HCT116 (cell line): ENCODE results near the gene CCDC39. TPM values are rescaled to one million over a fixed set of nuclear protein-coding genes. Genes with fewer than 3 reads are reported as not detected.
"Not testable (repeated sequence)": the region's sequence is repeated elsewhere in the genome, so short reads cannot be mapped to it uniquely, and the experiment has no call there.

ENCODE experiments used
- ATAC-seq: fragments of 200-7000 bp; cut with Tn5 transposase; 2 replicates; pipeline ENCODE4 v1.9.1; 2020; ENCODE audit warnings: mild to moderate bottlenecking, moderate library complexity
- BruUV-seq: library from RNA; stranded (reverse); fragments of 400-500 nt; replicated peaks from 2 replicates; lab custom pipeline; 2021; lab: Mats Ljungman, UMichigan
- CTCF ChIA-PET: fragments of 300-600 bp; sonication (Branson Sonifier 250); formaldehyde crosslinking; loops from one replicate; lab custom pipeline; 2021; ENCODE audit warnings: antibody characterized with exemption; lab: Charles Lee
- POLR2A ChIA-PET: fragments of 300-600, 350-600 bp; sonication (Branson Sonifier 250); formaldehyde crosslinking; loops from one replicate; lab custom pipeline; 2021; ENCODE audit warnings: antibody characterized with exemption; lab: Charles Lee
- RAD21 ChIA-PET, 2 experiments: fragments of 300-600 bp; sonication (Branson Sonifier 250); formaldehyde crosslinking; loops; one replicate each; lab custom pipeline; 2023; ENCODE audit warnings: low total read pairs in 2 of 2; ENCODE audit not compliant: uncharacterized antibody in 2 of 2, unreplicated experiment in 2 of 2, low non-redundant PET in 1 of 2; lab: Charles Lee
- DNase-seq: peaks from one replicate; pipeline ENCODE4 v3.0.0-alpha.2; 2010; ENCODE audit warnings: low read depth, low spot score
- H2AFZ ChIP-seq: fragments of 200-600 bp; shearing (Covaris generic), sonication (generic); 2 replicates; pipeline ENCODE4 v1.6.1; 2017; ENCODE audit warnings: low read depth, mixed run types, mixed read lengths, antibody characterized with exemption, low read length; ENCODE audit not compliant: poor library complexity, severe bottlenecking
- H3K27ac ChIP-seq: 2 replicates; pipeline ENCODE4 v1.5.1; 2012; ENCODE audit warnings: low read depth, low read length
- H3K27me3 ChIP-seq: fragments of 200-600 bp; sonication (generic); 2 replicates; pipeline ENCODE4 v1.6.1; 2016; ENCODE audit warnings: mixed run types, low read length, mixed read lengths; ENCODE audit not compliant: insufficient read depth
- H3K36me3 ChIP-seq, 2 experiments: fragments of 200-500 bp in 1 of 2; fragments of 200-600 bp in 1 of 2; sonication (Bioruptor generic) in 1 of 2; sonication (generic) in 1 of 2; 2 replicates each; pipeline versions ENCODE4 v1.5.1 to v1.6.1; 2014 to 2016; ENCODE audit warnings: low read length in 2 of 2, inconsistent platforms in 1 of 2, mixed read lengths in 1 of 2, mixed run types in 1 of 2; ENCODE audit not compliant: insufficient read depth in 2 of 2, control insufficient read depth in 1 of 2
- H3K4me1 ChIP-seq, 2 experiments: fragments of 200-600 bp in 1 of 2; sonication (generic) in 1 of 2; 2 replicates each; pipeline versions ENCODE4 v1.5.1 to v1.6.1; 2012 to 2017; ENCODE audit warnings: low read length in 2 of 2, inconsistent platforms in 1 of 2, mild to moderate bottlenecking in 1 of 2, mixed read lengths in 1 of 2, mixed run types in 1 of 2, moderate library complexity in 1 of 2; ENCODE audit not compliant: insufficient read depth in 2 of 2, control insufficient read depth in 1 of 2
- H3K4me2 ChIP-seq: fragments of 200-600 bp; sonication (generic); 2 replicates; pipeline ENCODE4 v1.6.1; 2017; ENCODE audit warnings: mixed run types, low read length, mixed read lengths
- H3K4me3 ChIP-seq, 2 experiments: fragments of 200-600 bp in 1 of 2; sonication (generic) in 1 of 2; replicated peaks in 1 of 2; 2 replicates each; pipeline ENCODE4 v1.5.1; 2011 to 2016; ENCODE audit warnings: low read length in 2 of 2, control low read depth in 1 of 2, low read depth in 1 of 2, mild to moderate bottlenecking in 1 of 2, mixed read lengths in 1 of 2, mixed run types in 1 of 2
- H3K79me2 ChIP-seq: fragments of 200-600 bp; sonication (generic); 2 replicates; pipeline ENCODE4 v1.6.1; 2017; ENCODE audit warnings: mild to moderate bottlenecking, mixed run types, low read length, moderate library complexity, mixed read lengths; ENCODE audit not compliant: insufficient read depth
- H3K9ac ChIP-seq: fragments of 200-600 bp; sonication (generic); 2 replicates; pipeline ENCODE4 v1.6.1; 2016; ENCODE audit warnings: low read length, mixed read lengths
- H3K9me2 ChIP-seq: fragments of 200-600 bp; sonication (generic), shearing (Covaris generic); 2 replicates; pipeline ENCODE4 v1.6.1; 2017; ENCODE audit warnings: mixed run types, mild to moderate bottlenecking, moderate library complexity; ENCODE audit not compliant: insufficient read depth
- H3K9me3 ChIP-seq, 2 experiments: fragments of 200-500 bp in 1 of 2; fragments of 200-600 bp in 1 of 2; sonication (Bioruptor generic) in 1 of 2; sonication (generic) in 1 of 2; 2 replicates each; pipeline ENCODE4 v1.6.1; 2014 to 2017; ENCODE audit warnings: low read length in 2 of 2, mixed read lengths in 2 of 2, inconsistent platforms in 1 of 2, low read depth in 1 of 2, mild to moderate bottlenecking in 1 of 2, mixed run types in 1 of 2, moderate library complexity in 1 of 2; ENCODE audit not compliant: control insufficient read depth in 1 of 2, insufficient read depth in 1 of 2
- H4K20me1 ChIP-seq: fragments of 200-600 bp; sonication (generic), shearing (Covaris generic); 2 replicates; pipeline ENCODE4 v1.6.1; 2017; ENCODE audit warnings: mixed run types, mild to moderate bottlenecking, moderate library complexity; ENCODE audit not compliant: insufficient read depth
- CBX3 ChIP-seq: IDR thresholded peaks from 2 replicates; pipeline ENCODE4 v1.6.1; 2012; ENCODE audit warnings: low read depth
- CTCF ChIP-seq, 3 experiments: fragments of 200-600 bp in 1 of 3; sonication (generic) in 1 of 3; IDR thresholded peaks in 2 of 3; conservative IDR thresholded peaks in 1 of 3; 2 replicates each; pipeline ENCODE4 v1.5.1; 2012 to 2017; ENCODE audit warnings: low read depth in 2 of 3, low read length in 2 of 3, antibody characterized with exemption in 1 of 3, borderline replicate concordance in 1 of 3, control low read depth in 1 of 3, mild to moderate bottlenecking in 1 of 3, mixed read lengths in 1 of 3, mixed run types in 1 of 3, moderate library complexity in 1 of 3; ENCODE audit not compliant: insufficient read depth in 1 of 3
- RAD21 ChIP-seq: IDR thresholded peaks from 2 replicates; pipeline ENCODE4 v1.6.1; 2012; ENCODE audit warnings: low read depth, mild to moderate bottlenecking
- YY1 ChIP-seq: IDR thresholded peaks from 2 replicates; pipeline ENCODE4 v1.6.1; 2011; ENCODE audit warnings: low read length, low read depth, moderate library complexity, mild to moderate bottlenecking; ENCODE audit not compliant: insufficient replicate concordance; ENCODE audit errors: extremely low read depth
- intact Hi-C: fragments of 100-400 bp; cut with micrococcal nuclease; formaldehyde crosslinking; loops from 2 replicates; pipeline ENCODE4 v1.10.0; 2022
- total RNA-seq: library from RNA; stranded (reverse); gene quantifications from one replicate; pipeline ENCODE4 v1.2.1, GENCODE V29; 2021; ENCODE audit not compliant: unreplicated experiment

Gene CCDC39
- total RNA-seq, 1 experiment from 2014 or later, result not detected

DNA sequence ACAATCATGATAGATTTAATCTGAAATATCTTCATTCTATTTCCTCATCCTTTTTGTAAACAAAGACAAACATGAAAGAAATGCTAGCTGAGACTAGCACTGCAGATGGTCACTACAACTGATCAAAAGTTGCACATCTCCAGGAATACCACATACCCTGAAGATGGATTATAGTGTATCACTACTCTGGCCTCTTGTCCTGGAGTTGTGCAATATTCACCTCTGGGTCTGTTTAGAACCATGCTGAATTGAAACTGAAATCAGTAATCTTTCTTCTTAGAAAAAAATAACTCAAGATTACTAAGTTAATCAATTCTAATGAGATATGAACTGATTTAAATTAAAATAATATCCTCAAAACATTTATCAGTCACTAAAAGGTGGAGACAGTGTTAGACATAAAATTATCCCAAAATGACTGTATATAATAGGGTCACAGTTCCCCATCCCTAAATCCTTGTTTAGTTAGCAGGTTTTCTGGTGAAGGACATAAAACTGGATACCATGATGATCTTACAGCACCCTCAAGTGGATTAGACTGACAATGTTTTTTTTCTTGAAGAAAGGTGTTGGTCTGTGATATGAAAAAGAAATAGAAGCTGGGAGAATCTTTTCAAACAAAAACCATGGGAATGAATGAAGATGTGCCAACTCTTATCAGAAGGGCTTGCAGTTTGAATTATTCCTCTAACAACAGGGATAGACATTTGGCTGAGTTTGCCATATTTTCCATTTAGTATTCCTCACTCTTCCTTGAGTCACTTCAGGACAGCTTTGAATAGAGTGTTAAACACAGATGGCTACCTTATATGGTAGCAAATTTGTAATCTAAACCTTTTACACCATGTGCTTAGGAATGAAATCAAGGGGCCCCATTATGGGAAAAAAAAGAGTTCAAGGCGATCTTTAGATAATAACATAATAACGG lies 84.4 kb downstream of the CCDC39 start:
- Histone ChIP-seq H3K9me2 (no peaks in the 10 kb centered on the region), H3K4me2 (no peak overlapping the region), H3K36me3 (no peaks in the 10 kb centered on the region), H3K79me2 (no peaks in the 10 kb centered on the region), H3K4me3 (no peak overlapping the region), H3K27me3 (no peaks in the 10 kb centered on the region), H3K9ac (no peak overlapping the region), H3K9me3 (no peaks in the 10 kb centered on the region)
- ChIA-PET CTCF (interaction anchor here (0.7 to 2.0 kb wide), 8 partner anchors 9 to 845 kb away, joined by 3 to 19 read pairs (median 4); no protein-coding TSS in a partner anchor), POLR2A (no interaction called here)
- peak; percentile 22 for DNase-seq
- BruUV-seq, result no TSS peak
- TF ChIP-seq CBX3 (no peak), CTCF (IDR thresholded peaks at IDR 0.05 in 2 of 3, conservative IDR thresholded peaks at IDR 0.05 in 1 of 3; ENCODE audit: borderline replicate concordance in 1 of 3, insufficient read depth in 1 of 3, low read depth in 2 of 3, low read length in 2 of 3) (peak; percentile 29 to 49 (median 36); a peak in 4 of 6 replicates), RAD21 (peak; percentile 78), YY1 (no peak)
- TF ChIP-seq, all 23 proteins: peak for 2
- peak; percentile 71 for ATAC-seq
- Histone ChIP-seq H4K20me1 (no peaks in the 10 kb centered on the region), H3K4me1 (no peaks in the 10 kb centered on the region), H3K27ac (no peak overlapping the region), H2AFZ (no peak overlapping the region)
- intact Hi-C loops, result loop anchor here (1.0 kb wide), 1 partner anchor 666 kb away; no protein-coding TSS in a partner anchor
- RAD21 ChIA-PET, result interaction anchor here in 1 of 2 experiments (1.0 kb wide), 1 partner anchor 29 kb away, joined by 3 read pairs; no protein-coding TSS in a partner anchor

GRCh38 chr3:180593631-180594030 lies 85.7 kb downstream of the CCDC39 start:
- H2AFZ ChIP-seq, DNase-seq, POLR2A ChIA-PET, H3K9me2 ChIP-seq, H3K4me3 ChIP-seq, BruUV-seq, H3K9ac ChIP-seq, H3K27me3 ChIP-seq, H3K79me2 ChIP-seq, intact Hi-C loops, H4K20me1 ChIP-seq, H3K27ac ChIP-seq, H3K4me1 ChIP-seq, RAD21 ChIA-PET, H3K9me3 ChIP-seq, ATAC-seq, H3K36me3 ChIP-seq, CTCF ChIA-PET, H3K4me2 ChIP-seq: not testable (repeated sequence)
